Esophagus muscularis mucosa (tissue), 4 donors: Measurements from ENCODE around the gene TMEM231. TPM values are rescaled to one million over a fixed set of nuclear protein-coding genes. Genes with fewer than 3 reads are reported as not detected.
"Not testable (repeated sequence)": the region's sequence is repeated elsewhere in the genome, so short reads cannot be mapped to it uniquely, and the experiment has no call there.

Experiments
- DNase-seq: peaks from one replicate; pipeline ENCODE4 v3.0.0-alpha.2; 2017; ENCODE audit errors: extremely low spot score
- H3K27ac ChIP-seq, 4 donors: fragments of 200-600 bp; sonication (generic); replicated peaks in 1 of 4; 1 replicate in 3 of 4; 2 replicates in 1 of 4; pipeline ENCODE4 v1.5.1; 2016 to 2019; ENCODE audit warnings: mild to moderate bottlenecking in 1 of 4
- H3K27me3 ChIP-seq, 4 donors: fragments of 200-600 bp; sonication (generic); one replicate each; pipeline versions ENCODE4 v1.5.1 to v1.6.0; 2016 to 2019
- H3K36me3 ChIP-seq, 4 donors: fragments of 200-600 bp; sonication (generic); one replicate each; pipeline ENCODE4 v1.5.1; 2016 to 2019
- H3K4me1 ChIP-seq, 4 donors: fragments of 200-600 bp; sonication (generic); one replicate each; pipeline ENCODE4 v1.5.1; 2016 to 2019
- H3K4me3 ChIP-seq, 4 donors: fragments of 200-600 bp; sonication (generic); 1 replicate in 2 of 4; 2 replicates in 2 of 4; pipeline ENCODE4 v1.5.1; 2016 to 2019; ENCODE audit warnings: mild to moderate bottlenecking in 4 of 4, moderate library complexity in 1 of 4
- H3K9me3 ChIP-seq, 4 donors: fragments of 200-600 bp; sonication (generic); 1 replicate in 3 of 4; 2 replicates in 1 of 4; pipeline ENCODE4 v1.5.1; 2016 to 2019
- CTCF ChIP-seq, 3 experiments: fragments of 200-600 bp in 2 of 3; fragments of 450-650 bp in 1 of 3; sonication (generic) in 2 of 3; IDR thresholded peaks; one replicate each; pipeline ENCODE4 v1.5.1; 2017 to 2019; ENCODE audit warnings: antibody characterized with exemption in 3 of 3, mild to moderate bottlenecking in 2 of 3, moderate library complexity in 1 of 3
- EP300 ChIP-seq: sonication (generic); formaldehyde crosslinking; IDR thresholded peaks from one replicate; pipeline ENCODE4 v1.6.1; 2017; ENCODE audit warnings: antibody characterized with exemption
- POLR2A ChIP-seq: fragments of 450-650 bp; IDR thresholded peaks from one replicate; pipeline ENCODE4 v1.6.1; 2017; ENCODE audit warnings: antibody characterized with exemption, moderate library complexity, mild to moderate bottlenecking, low read depth
- POLR2AphosphoS5 ChIP-seq, 2 donors: sonication (generic); formaldehyde crosslinking; IDR thresholded peaks; one replicate each; pipeline ENCODE4 v1.6.1; 2017; ENCODE audit warnings: antibody characterized with exemption in 2 of 2
- WGBS: methylation state at CpG from one replicate; pipeline ENCODE4 v1.1.5; 2018; 5-methylcytosine and 5-hydroxymethylcytosine counted together
- intact Hi-C: fragments of 100-400 bp; cut with DNase I; formaldehyde crosslinking; loops from one replicate; pipeline ENCODE4 v1.15.1; 2023
- total RNA-seq, 4 donors: library from RNA; depleted of rRNA; stranded (reverse); fragments of >200 nt; gene quantifications; one replicate each; pipeline versions ENCODE4 v1.1.0 to v1.2.1, GENCODE V29; 2016

Gene TMEM231
- total RNA-seq, 4 donors from 2014 or later = 6.8 to 15.5 (median 10.5) TPM

- DNase-seq = no peak
- H3K36me3 ChIP-seq = no peaks in the 10 kb centered on the region
- H3K9me3 ChIP-seq = no peaks in the 10 kb centered on the region
- H3K27ac ChIP-seq = peak overlapping the region; percentile 5 to 46 (median 32)
- 66% methylated on average over 7 of the region's 7 CpGs for WGBS
- no peak overlapping the region for H3K4me3 ChIP-seq
- no peaks in the 10 kb centered on the region for H3K27me3 ChIP-seq
- peaks cover 0 to 10% (median 8%) of the 10 kb centered on the region in 4 donors for H3K4me1 ChIP-seq
- intact Hi-C loops = loop anchor here (10.0 kb wide), 1 partner anchor 95 kb away; the partner anchor contains the start of genes KARS1 and TERF2IP
- peak; percentile 20 to 38 (median 21) for TF ChIP-seq CTCF (IDR thresholded peaks at IDR 0.05)
- no peak for TF ChIP-seq EP300
- peak; percentile 24 to 69 for TF ChIP-seq POLR2AphosphoS5 (IDR thresholded peaks at IDR 0.05)
Observed at GRCh38 chr16:75550211-75550662, 5.8 kb downstream of the TMEM231 start.

- H3K27me3 ChIP-seq, H3K4me1 ChIP-seq, H3K4me3 ChIP-seq, H3K27ac ChIP-seq, DNase-seq, H3K9me3 ChIP-seq, intact Hi-C loops: not testable (repeated sequence)
- WGBS = 95% methylated on average over 9 of the region's 9 CpGs
- peaks cover 0 to 16% (median 5%) of the 10 kb centered on the region in 4 donors for H3K36me3 ChIP-seq
Observed at GRCh38 chr16:75548456-75548855, 7.6 kb downstream of the TMEM231 start.

GRCh38 chr16:75546293-75546692 is 9.8 kb downstream of the TMEM231 start:
- intact Hi-C loops = no loop called here
- Histone ChIP-seq H3K27ac (no peak overlapping the region), H3K36me3 (peaks cover 0 to 35% (median 8%) of the 10 kb centered on the region in 4 donors), H3K4me3 (no peak overlapping the region), H3K27me3 (no peaks in the 10 kb centered on the region), H3K4me1 (no peaks in the 10 kb centered on the region), H3K9me3 (no peaks in the 10 kb centered on the region)
- WGBS = 95% methylated on average over 7 of the region's 7 CpGs
- no peak for DNase-seq
- no peak for TF ChIP-seq POLR2A
- TF ChIP-seq CTCF (IDR thresholded peaks at IDR 0.05) = no peak
- TF ChIP-seq EP300 = no peak
- TF ChIP-seq POLR2AphosphoS5 (IDR thresholded peaks at IDR 0.05) = no peak

- intact Hi-C loops = not testable (repeated sequence)
- 100% methylated on average over 1 of the region's 1 CpG for WGBS
Observed at GRCh38 chr16:75545879-75546278, 10.2 kb downstream of the TMEM231 start.

GRCh38 chr16:75542462-75542861 is 13.6 kb downstream of the TMEM231 start:
- H3K4me3 ChIP-seq, intact Hi-C loops, DNase-seq, H3K27me3 ChIP-seq, H3K4me1 ChIP-seq, H3K27ac ChIP-seq, H3K9me3 ChIP-seq: not testable (repeated sequence)
- peaks cover 0 to 44% (median 9%) of the 10 kb centered on the region in 4 donors for H3K36me3 ChIP-seq
- WGBS = 93% methylated on average over 5 of the region's 8 CpGs

More at GRCh38 chr16:75545879-75546278, 10.2 kb downstream of the TMEM231 start:
- H3K9me3 ChIP-seq, H3K27me3 ChIP-seq, DNase-seq, H3K27ac ChIP-seq, H3K4me1 ChIP-seq, H3K4me3 ChIP-seq: not testable (repeated sequence)
- peaks cover 0 to 39% (median 9%) of the 10 kb centered on the region in 4 donors for H3K36me3 ChIP-seq

GRCh38 chr16:75541236-75541635 is 14.8 kb downstream of the TMEM231 start:
- Histone ChIP-seq H3K9me3 (no peaks in the 10 kb centered on the region), H3K27ac (no peak overlapping the region), H3K36me3 (peaks cover 0 to 44% (median 9%) of the 10 kb centered on the region in 4 donors), H3K4me3 (no peak overlapping the region), H3K27me3 (no peaks in the 10 kb centered on the region), H3K4me1 (no peaks in the 10 kb centered on the region)
- no peak for TF ChIP-seq POLR2AphosphoS5 (IDR thresholded peaks at IDR 0.05)
- no peak for TF ChIP-seq POLR2A
- TF ChIP-seq EP300 = no peak
- no peak for TF ChIP-seq CTCF (IDR thresholded peaks at IDR 0.05)
- intact Hi-C loops = no loop called here
- WGBS = 91% methylated on average over 5 of the region's 5 CpGs
- DNase-seq = no peak

- H3K4me3 ChIP-seq, H3K9me3 ChIP-seq, H3K4me1 ChIP-seq, DNase-seq, H3K27me3 ChIP-seq, intact Hi-C loops, H3K27ac ChIP-seq: not testable (repeated sequence)
- WGBS = 75% methylated on average over 9 of the region's 10 CpGs
- peaks cover 0 to 32% (median 6%) of the 10 kb centered on the region in 4 donors for H3K36me3 ChIP-seq
Observed at GRCh38 chr16:75538882-75539565, 17.0 kb downstream of the TMEM231 start.
